ENCODE data around the gene SPATA9. TPM values are rescaled to one million over a fixed set of nuclear protein-coding genes. Genes with fewer than 3 reads are reported as not detected.

The SPATA9 gene
- total RNA-seq, 2 donors from 2014 or later = not detected

DNA sequence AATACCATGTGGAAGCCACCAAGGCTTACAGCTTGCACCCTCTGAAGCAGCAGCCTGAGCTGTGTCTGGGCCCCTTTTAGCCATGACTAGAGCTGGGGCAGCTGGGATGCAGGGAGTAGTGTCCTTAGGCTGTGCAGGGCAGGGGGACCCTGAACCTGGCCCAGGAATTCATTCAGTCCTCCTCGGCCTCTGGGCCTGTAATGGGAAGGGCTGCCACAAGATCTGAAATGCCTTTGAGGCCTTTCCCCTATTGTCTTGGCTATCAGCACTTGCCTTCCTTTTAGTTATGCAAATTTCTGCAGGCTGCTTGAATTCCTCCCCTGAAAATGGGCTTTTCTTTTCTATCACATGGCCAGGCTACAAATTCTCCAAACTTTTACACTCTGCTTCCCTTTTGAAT is 53.9 kb downstream of the SPATA9 start:
- Histone ChIP-seq H3K27me3 (no peaks in the 10 kb centered on the region), H3K27ac (no peak overlapping the region), H3K9me3 (no peaks in the 10 kb centered on the region), H3K4me3 (no peak overlapping the region), H3K4me1 (peaks cover 17% of the 10 kb centered on the region), H3K36me3 (replicated peaks in 1 of 2; ENCODE audit: insufficient read depth in 1 of 2, low read depth in 2 of 2) (no peaks in the 10 kb centered on the region)
- intact Hi-C loops (cut with DNase I) = no loop called here
- no peak for TF ChIP-seq POLR2A (IDR thresholded peaks at IDR 0.05)
- TF ChIP-seq, protein P1, sequence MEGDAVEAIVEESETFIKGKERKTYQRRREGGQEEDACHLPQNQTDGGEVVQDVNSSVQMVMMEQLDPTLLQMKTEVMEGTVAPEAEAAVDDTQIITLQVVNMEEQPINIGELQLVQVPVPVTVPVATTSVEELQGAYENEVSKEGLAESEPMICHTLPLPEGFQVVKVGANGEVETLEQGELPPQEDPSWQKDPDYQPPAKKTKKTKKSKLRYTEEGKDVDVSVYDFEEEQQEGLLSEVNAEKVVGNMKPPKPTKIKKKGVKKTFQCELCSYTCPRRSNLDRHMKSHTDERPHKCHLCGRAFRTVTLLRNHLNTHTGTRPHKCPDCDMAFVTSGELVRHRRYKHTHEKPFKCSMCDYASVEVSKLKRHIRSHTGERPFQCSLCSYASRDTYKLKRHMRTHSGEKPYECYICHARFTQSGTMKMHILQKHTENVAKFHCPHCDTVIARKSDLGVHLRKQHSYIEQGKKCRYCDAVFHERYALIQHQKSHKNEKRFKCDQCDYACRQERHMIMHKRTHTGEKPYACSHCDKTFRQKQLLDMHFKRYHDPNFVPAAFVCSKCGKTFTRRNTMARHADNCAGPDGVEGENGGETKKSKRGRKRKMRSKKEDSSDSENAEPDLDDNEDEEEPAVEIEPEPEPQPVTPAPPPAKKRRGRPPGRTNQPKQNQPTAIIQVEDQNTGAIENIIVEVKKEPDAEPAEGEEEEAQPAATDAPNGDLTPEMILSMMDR (IDR thresholded peaks at IDR 0.05) = no peak
- WGBS, 2 donors = 79 to 85% methylated on average over 1 of the region's 1 CpG
- DNase-seq = no peak
- no peak for ATAC-seq

DNA sequence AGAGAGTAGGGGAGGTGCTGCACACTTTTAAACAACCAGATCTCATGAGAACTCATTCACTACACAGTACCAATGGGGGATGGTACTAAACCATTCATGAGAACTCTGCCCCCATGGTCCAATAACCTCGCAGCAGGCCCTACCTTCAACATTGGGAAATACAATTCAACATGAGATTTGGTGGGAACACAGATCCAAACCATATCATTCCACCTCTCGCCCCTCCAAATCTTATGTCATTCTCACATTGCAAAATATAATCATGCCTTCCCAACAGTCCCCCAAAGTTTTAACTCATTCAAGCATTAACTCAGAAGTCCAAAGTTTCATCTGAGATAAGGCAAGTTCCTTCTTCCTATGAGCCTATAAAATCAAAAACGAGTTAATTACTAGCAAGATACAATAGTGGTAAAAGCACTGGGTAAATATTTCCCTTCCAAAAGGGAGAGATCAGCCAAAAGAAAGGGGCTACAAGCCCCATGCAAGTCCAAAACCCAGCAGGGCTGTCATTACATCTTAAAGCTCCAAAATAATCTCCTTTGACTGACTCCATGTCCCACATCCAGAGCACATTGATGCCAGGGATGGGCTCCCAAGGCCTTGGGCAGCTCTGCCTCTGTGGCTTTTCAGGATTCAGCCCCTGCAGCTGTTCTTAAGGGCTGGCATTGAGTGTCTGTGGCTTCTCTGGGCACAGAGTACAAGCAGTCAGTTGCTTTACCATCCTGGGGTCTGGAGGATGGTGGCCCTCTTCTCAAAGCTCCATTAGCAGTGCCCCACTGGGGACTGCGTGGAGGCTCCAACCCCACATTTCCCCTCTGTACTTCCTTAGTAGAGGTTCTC is 54.6 kb downstream of the SPATA9 start:
- Histone ChIP-seq H3K36me3 (replicated peaks in 1 of 2; ENCODE audit: insufficient read depth in 1 of 2, low read depth in 2 of 2) (no peaks in the 10 kb centered on the region), H3K4me1 (peaks cover 25% of the 10 kb centered on the region), H3K9me3 (no peaks in the 10 kb centered on the region), H3K27me3 (no peaks in the 10 kb centered on the region), H3K4me3 (no peak overlapping the region), H3K27ac (no peak overlapping the region)
- ATAC-seq (no peak), DNase-seq (no peak)
- intact Hi-C loops (cut with DNase I) = no loop called here
- 84 to 90% methylated on average over 4 of the region's 4 CpGs for WGBS, 2 donors
- no peak for TF ChIP-seq POLR2A (IDR thresholded peaks at IDR 0.05)
- TF ChIP-seq, protein P1 (IDR thresholded peaks at IDR 0.05) = no peak

DNA sequence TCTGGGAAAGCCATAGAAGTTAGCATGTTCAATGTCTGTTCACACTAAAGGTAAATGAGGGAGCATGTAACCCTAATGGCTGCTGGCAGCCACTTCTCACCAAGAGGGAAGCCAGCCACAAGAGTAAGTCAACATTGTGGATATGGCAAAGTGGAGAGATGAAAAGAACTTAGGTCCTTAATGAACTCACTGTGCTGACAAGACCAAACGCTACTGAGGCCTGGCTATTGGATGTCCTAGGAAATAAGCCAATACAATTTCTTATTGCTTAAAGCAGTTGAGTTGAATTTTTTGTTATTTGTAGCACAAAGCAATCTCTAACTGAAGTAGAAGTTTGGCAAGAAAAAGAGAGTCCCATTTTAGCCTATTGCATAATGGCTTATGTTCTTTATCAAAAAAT is 56.1 kb downstream of the SPATA9 start:
- WGBS, 2 donors = 77 to 93% methylated on average over 1 of the region's 1 CpG
- Histone ChIP-seq H3K4me1 (peaks cover 30% of the 10 kb centered on the region), H3K27ac (no peak overlapping the region), H3K4me3 (no peak overlapping the region), H3K36me3 (replicated peaks in 1 of 2; ENCODE audit: insufficient read depth in 1 of 2, low read depth in 2 of 2) (no peaks in the 10 kb centered on the region), H3K27me3 (no peaks in the 10 kb centered on the region), H3K9me3 (no peaks in the 10 kb centered on the region)
- no peak for ATAC-seq
- no peak for DNase-seq
- intact Hi-C loops (cut with DNase I) = no loop called here
- no peak for TF ChIP-seq POLR2A (IDR thresholded peaks at IDR 0.05)
- TF ChIP-seq, protein P1 (IDR thresholded peaks at IDR 0.05) = no peak

DNA sequence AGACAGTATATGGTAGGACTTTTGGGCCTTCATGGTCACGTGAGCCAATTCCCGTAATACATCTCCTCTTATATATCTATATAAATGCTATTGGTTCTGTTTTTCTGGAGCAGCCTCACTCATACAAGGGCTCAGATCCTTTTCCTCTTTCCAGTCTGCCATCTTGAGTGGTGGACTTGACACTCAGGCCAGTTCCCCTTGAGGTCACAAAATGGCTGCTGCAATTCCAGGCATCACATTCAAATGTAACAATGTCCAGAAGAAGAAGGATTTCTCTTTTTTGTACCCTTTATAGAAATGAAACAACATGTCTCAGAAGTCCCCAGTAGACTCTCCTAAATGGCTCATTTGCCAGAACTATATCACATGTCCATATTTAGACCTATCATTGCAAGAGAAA is 58.4 kb downstream of the SPATA9 start:
- Histone ChIP-seq H3K4me3 (no peak overlapping the region), H3K27me3 (no peaks in the 10 kb centered on the region), H3K36me3 (replicated peaks in 1 of 2; ENCODE audit: insufficient read depth in 1 of 2, low read depth in 2 of 2) (no peaks in the 10 kb centered on the region), H3K9me3 (no peaks in the 10 kb centered on the region), H3K27ac (peak overlapping the region in 1 of 4 donors; percentile 97), H3K4me1 (peaks cover 42% of the 10 kb centered on the region)
- no peak for DNase-seq
- ATAC-seq = no peak
- TF ChIP-seq, protein P1 (IDR thresholded peaks at IDR 0.05) = no peak
- no peak for TF ChIP-seq POLR2A (IDR thresholded peaks at IDR 0.05)
- 96 to 98% methylated on average over 2 of the region's 2 CpGs for WGBS, 2 donors
- intact Hi-C loops (cut with DNase I) = no loop called here

DNA sequence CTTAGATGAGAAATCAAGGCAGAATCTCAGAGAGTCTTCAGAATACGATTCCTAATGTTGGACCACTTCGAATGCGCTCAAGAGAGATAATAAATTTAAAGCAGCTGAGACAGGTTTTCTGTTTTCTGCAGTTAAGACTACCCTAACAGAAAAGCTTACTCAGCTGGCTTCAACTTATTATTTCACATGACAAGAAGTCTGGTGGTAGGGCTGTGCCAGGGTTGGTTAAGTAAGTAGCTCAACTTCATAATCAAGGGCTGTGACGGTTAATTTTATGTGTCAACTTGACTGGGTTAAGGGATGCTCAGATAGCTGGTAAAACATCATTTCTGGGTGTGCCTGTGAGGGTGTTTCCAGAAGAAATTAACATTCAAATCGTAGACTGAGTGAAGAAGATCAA is 59.1 kb downstream of the SPATA9 start:
- H3K4me3 ChIP-seq = no peak overlapping the region
- no peak for ATAC-seq
- H3K27me3 ChIP-seq = no peaks in the 10 kb centered on the region
- TF ChIP-seq, protein P1 (IDR thresholded peaks at IDR 0.05) = no peak
- WGBS, 2 donors = 52 to 57% methylated on average over 5 of the region's 5 CpGs
- no peaks in the 10 kb centered on the region for H3K36me3 ChIP-seq (replicated peaks in 1 of 2; ENCODE audit: insufficient read depth in 1 of 2, low read depth in 2 of 2)
- H3K4me1 ChIP-seq = peaks cover 49% of the 10 kb centered on the region
- H3K27ac ChIP-seq = peak overlapping the region; percentile 2 to 97 (median 78)
- peak in 3 of 4 donors; percentile 46 to 53 (median 51) for DNase-seq
- intact Hi-C loops (cut with DNase I) = no loop called here
- no peaks in the 10 kb centered on the region for H3K9me3 ChIP-seq

All from body of pancreas (tissue), 4 donors.